CD4-positive, alpha-beta T cell treated with Interleukin-17A for 1 hour (primary cell): ENCODE data around the gene FN3K.

Experiments
- DNase-seq: peaks from one replicate; pipeline ENCODE4 v3.0.0-alpha.2; 2020

The FN3K gene

GRCh38 chr17:82734987-82735866 is at the start of gene FN3K:
TSS of gene FN3K (plus strand) at chr17:82735615. CDS start at chr17:82735637, 22 bp downstream.
- DNase-seq = peak; percentile 33

- DNase-seq = no peak
Measured at GRCh38 chr17:82686366-82687324, 48.8 kb upstream of the FN3K start.

GRCh38 chr17:82687375-82687861 is 48.0 kb upstream of the FN3K start:
- no peak for DNase-seq

GRCh38 chr17:82687871-82688270 is 47.5 kb upstream of the FN3K start:
- DNase-seq = no peak

GRCh38 chr17:82689077-82689476 is 46.3 kb upstream of the FN3K start:
- DNase-seq = no peak

GRCh38 chr17:82690786-82691489 is 44.5 kb upstream of the FN3K start:
- DNase-seq = no peak

GRCh38 chr17:82691714-82692113 is 43.7 kb upstream of the FN3K start:
- no peak for DNase-seq

- no peak for DNase-seq
Measured at GRCh38 chr17:82692268-82692667, 43.1 kb upstream of the FN3K start.

GRCh38 chr17:82693168-82693867 is 42.1 kb upstream of the FN3K start:
- DNase-seq = no peak

- DNase-seq = no peak
Measured at GRCh38 chr17:82694647-82695046, 40.8 kb upstream of the FN3K start.

- DNase-seq = no peak
Measured at GRCh38 chr17:82696259-82696658, 39.2 kb upstream of the FN3K start.

- no peak for DNase-seq
Measured at GRCh38 chr17:82696916-82697807, 38.3 kb upstream of the FN3K start.

GRCh38 chr17:82697808-82698064 is 37.7 kb upstream of the FN3K start:
- DNase-seq = no peak

- peak; percentile 99 for DNase-seq
Measured at GRCh38 chr17:82698065-82698973, 37.1 kb upstream of the FN3K start, which contains the start of gene RAB40B. TSS of gene RAB40B (minus strand) at chr17:82698698. CDS start at chr17:82698596, 102 bp downstream.

- no peak for DNase-seq
Measured at GRCh38 chr17:82698974-82699442, 36.4 kb upstream of the FN3K start.

- no peak for DNase-seq
Measured at GRCh38 chr17:82699551-82699950, 35.9 kb upstream of the FN3K start.

GRCh38 chr17:82702231-82702927 is 33.0 kb upstream of the FN3K start:
- no peak for DNase-seq

- no peak for DNase-seq
Measured at GRCh38 chr17:82703036-82703745, 32.2 kb upstream of the FN3K start.
